MM.1S (cell line): Measurements from ENCODE around the gene DDAH2.

ENCODE experiments used
- DNase-seq: peaks from one replicate; pipeline ENCODE4 v3.0.0-alpha.2; 2015
- H2AFZ ChIP-seq: fragments of 300-600 bp; sonication (generic); 2 replicates; pipeline ENCODE4 v1.6.0; 2016; ENCODE audit warnings: antibody characterized with exemption, low read length
- H3F3A ChIP-seq: fragments of 300-600 bp; sonication (generic); 2 replicates; pipeline ENCODE4 v1.6.1; 2016; ENCODE audit warnings: mild to moderate bottlenecking, antibody characterized with exemption, low read length, moderate library complexity, mixed read lengths; ENCODE audit not compliant: insufficient read depth
- H3K27ac ChIP-seq: fragments of 300-600 bp; sonication (generic); 2 replicates; pipeline ENCODE4 v1.5.1; 2016; ENCODE audit warnings: mild to moderate bottlenecking, low read length
- H3K27me3 ChIP-seq: fragments of 300-600 bp; sonication (generic); replicated peaks from 2 replicates; pipeline ENCODE4 v1.6.0; 2016; ENCODE audit warnings: low read length; ENCODE audit not compliant: insufficient read depth
- H3K36me3 ChIP-seq: fragments of 300-600 bp; sonication (generic); replicated peaks from 2 replicates; pipeline ENCODE4 v1.6.1; 2016; ENCODE audit warnings: mild to moderate bottlenecking, low read length, mixed read lengths; ENCODE audit not compliant: insufficient read depth
- H3K4me1 ChIP-seq: fragments of 300-600 bp; sonication (generic); 2 replicates; pipeline ENCODE4 v1.6.1; 2016; ENCODE audit warnings: low read length, mixed read lengths
- H3K4me2 ChIP-seq: fragments of 300-600 bp; sonication (generic); 2 replicates; pipeline ENCODE4 v1.6.0; 2016; ENCODE audit warnings: low read depth, low read length
- H3K4me3 ChIP-seq: fragments of 300-600 bp; sonication (generic); 2 replicates; pipeline ENCODE4 v1.5.1; 2016; ENCODE audit warnings: low read length, mixed read lengths
- H3K79me2 ChIP-seq: fragments of 300-600 bp; sonication (generic); 2 replicates; pipeline ENCODE4 v1.6.1; 2016; ENCODE audit warnings: mixed run types, low read length, mixed read lengths
- H3K9ac ChIP-seq: fragments of 300-600 bp; sonication (generic); 2 replicates; pipeline ENCODE4 v1.6.1; 2016; ENCODE audit warnings: low read length, mixed read lengths
- H3K9me2 ChIP-seq: fragments of 300-600 bp; sonication (generic); replicated peaks from 2 replicates; pipeline ENCODE4 v1.6.1; 2016; ENCODE audit warnings: mild to moderate bottlenecking, low read length, mixed read lengths; ENCODE audit not compliant: insufficient read depth
- H3K9me3 ChIP-seq: fragments of 300-600 bp; sonication (generic); replicated peaks from 2 replicates; pipeline ENCODE4 v1.6.1; 2016; ENCODE audit warnings: mild to moderate bottlenecking, low read length, mixed read lengths; ENCODE audit not compliant: insufficient read depth
- H4K20me1 ChIP-seq: fragments of 300-600 bp; sonication (generic); 2 replicates; pipeline ENCODE4 v1.6.1; 2016; ENCODE audit warnings: mild to moderate bottlenecking, low read length, moderate library complexity, mixed read lengths; ENCODE audit not compliant: insufficient read depth
- EZH2 ChIP-seq: fragments of 300-600 bp; sonication (generic); optimal IDR thresholded peaks from 2 replicates; pipeline ENCODE3; 2017; ENCODE audit warnings: low read depth, mild to moderate bottlenecking, antibody characterized with exemption, low read length, mixed read lengths
- EZH2phosphoT487 ChIP-seq: fragments of 300-600 bp; sonication (generic); IDR thresholded peaks from 2 replicates; pipeline ENCODE4 v1.6.1; 2018; ENCODE audit warnings: antibody characterized with exemption, low read length
- TF ChIP-seq, protein P1 (sequence below): fragments of 300-600 bp; sonication (generic); IDR thresholded peaks from 2 replicates; pipeline ENCODE4 v1.5.1; 2016; ENCODE audit warnings: antibody characterized with exemption, low read length, mixed read lengths

The DDAH2 gene

GRCh38 chr6:31689249-31690110 lies 39.6 kb downstream of the DDAH2 start:
- H3K9me2 ChIP-seq, result no peaks in the 10 kb centered on the region
- H3F3A ChIP-seq, result no peaks in the 10 kb centered on the region
- no peak overlapping the region for H3K9ac ChIP-seq
- no peak overlapping the region for H2AFZ ChIP-seq
- no peaks in the 10 kb centered on the region for H3K27me3 ChIP-seq
- no peak overlapping the region for H3K27ac ChIP-seq
- H3K36me3 ChIP-seq, result no peaks in the 10 kb centered on the region
- H4K20me1 ChIP-seq, result no peaks in the 10 kb centered on the region
- H3K79me2 ChIP-seq, result no peaks in the 10 kb centered on the region
- no peak overlapping the region for H3K4me3 ChIP-seq
- H3K4me2 ChIP-seq, result no peak overlapping the region
- no peak for DNase-seq
- TF ChIP-seq, protein P1, sequence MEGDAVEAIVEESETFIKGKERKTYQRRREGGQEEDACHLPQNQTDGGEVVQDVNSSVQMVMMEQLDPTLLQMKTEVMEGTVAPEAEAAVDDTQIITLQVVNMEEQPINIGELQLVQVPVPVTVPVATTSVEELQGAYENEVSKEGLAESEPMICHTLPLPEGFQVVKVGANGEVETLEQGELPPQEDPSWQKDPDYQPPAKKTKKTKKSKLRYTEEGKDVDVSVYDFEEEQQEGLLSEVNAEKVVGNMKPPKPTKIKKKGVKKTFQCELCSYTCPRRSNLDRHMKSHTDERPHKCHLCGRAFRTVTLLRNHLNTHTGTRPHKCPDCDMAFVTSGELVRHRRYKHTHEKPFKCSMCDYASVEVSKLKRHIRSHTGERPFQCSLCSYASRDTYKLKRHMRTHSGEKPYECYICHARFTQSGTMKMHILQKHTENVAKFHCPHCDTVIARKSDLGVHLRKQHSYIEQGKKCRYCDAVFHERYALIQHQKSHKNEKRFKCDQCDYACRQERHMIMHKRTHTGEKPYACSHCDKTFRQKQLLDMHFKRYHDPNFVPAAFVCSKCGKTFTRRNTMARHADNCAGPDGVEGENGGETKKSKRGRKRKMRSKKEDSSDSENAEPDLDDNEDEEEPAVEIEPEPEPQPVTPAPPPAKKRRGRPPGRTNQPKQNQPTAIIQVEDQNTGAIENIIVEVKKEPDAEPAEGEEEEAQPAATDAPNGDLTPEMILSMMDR, result peak; percentile 52
- no peak for TF ChIP-seq EZH2phosphoT487
- H3K4me1 ChIP-seq, result no peaks in the 10 kb centered on the region
- no peaks in the 10 kb centered on the region for H3K9me3 ChIP-seq

GRCh38 chr6:31687860-31688693 lies 41.0 kb downstream of the DDAH2 start:
- Histone ChIP-seq H3K4me3 (no peak overlapping the region), H3F3A (no peaks in the 10 kb centered on the region), H3K9me2 (no peaks in the 10 kb centered on the region), H4K20me1 (no peaks in the 10 kb centered on the region), H3K79me2 (no peaks in the 10 kb centered on the region), H3K36me3 (no peaks in the 10 kb centered on the region), H3K9ac (no peak overlapping the region), H3K9me3 (no peaks in the 10 kb centered on the region), H2AFZ (no peak overlapping the region), H3K4me2 (no peak overlapping the region), H3K27ac (no peak overlapping the region), H3K27me3 (no peaks in the 10 kb centered on the region), H3K4me1 (no peaks in the 10 kb centered on the region)
- TF ChIP-seq EZH2phosphoT487 (no peak), EZH2 (no peak)
- TF ChIP-seq, protein P1, result no peak
- DNase-seq, result no peak

GRCh38 chr6:31687321-31687720 lies 41.8 kb downstream of the DDAH2 start:
- Histone ChIP-seq H4K20me1 (no peaks in the 10 kb centered on the region), H2AFZ (no peak overlapping the region), H3K4me2 (no peak overlapping the region), H3F3A (no peaks in the 10 kb centered on the region), H3K9me3 (no peaks in the 10 kb centered on the region), H3K9me2 (no peaks in the 10 kb centered on the region), H3K4me1 (no peaks in the 10 kb centered on the region), H3K79me2 (no peaks in the 10 kb centered on the region), H3K36me3 (no peaks in the 10 kb centered on the region), H3K27ac (no peak overlapping the region), H3K27me3 (no peaks in the 10 kb centered on the region), H3K4me3 (no peak overlapping the region), H3K9ac (no peak overlapping the region)
- no peak for DNase-seq
- no peak for TF ChIP-seq EZH2phosphoT487
- TF ChIP-seq, protein P1, result no peak
- TF ChIP-seq EZH2, result no peak
